HG02884 (cell line): Measurements from ENCODE around the gene SMCO2.

Experiments used
- ATAC-seq: cut with Tn5 transposase; IDR thresholded peaks from one replicate; pipeline ENCODE4 v1.9.1; 2021; ENCODE audit warnings: mild to moderate bottlenecking, moderate library complexity; ENCODE audit not compliant: unreplicated experiment

The SMCO2 gene

GRCh38 chr12:27549236-27549800 lies 102.8 kb downstream of the SMCO2 start:
- ATAC-seq: no peak

GRCh38 chr12:27549801-27550652 lies 103.5 kb downstream of the SMCO2 start:
- peak; percentile 56 for ATAC-seq

GRCh38 chr12:27550653-27550975 lies 104.1 kb downstream of the SMCO2 start:
- ATAC-seq: no peak

- no peak for ATAC-seq
Observed at GRCh38 chr12:27551172-27551840, 104.8 kb downstream of the SMCO2 start.
